Measurements from ENCODE around the gene COL23A1. TPM values are rescaled to one million over a fixed set of nuclear protein-coding genes. Genes with fewer than 3 reads are reported as not detected.
A peak's percentile ranks its signal among the peaks of the same experiment; 100 is the strongest.

Gene COL23A1
- total and polyA plus RNA-seq, 8 donors = 0.06 to 0.68 (median 0.33) TPM; not detected in 2

GRCh38 chr5:178208540-178209227, 381.5 kb downstream of the COL23A1 start:
- FAIRE-seq (no peak), DNase-seq (peak in 1 of 6 donors; percentile 30), ATAC-seq (no peak)
- intact Hi-C loops (cut with DNase I) = no loop called here
- H3K4me1 ChIP-seq = peaks cover 6 to 25% (median 14%) of the 10 kb centered on the region in 3 donors
- TF ChIP-seq CTCF (IDR thresholded peaks at IDR 0.05) = no peak
- H3K9me3 ChIP-seq = no peaks in the 10 kb centered on the region
- peaks cover 0 to 55% (median 53%) of the 10 kb centered on the region in 3 donors for H3K36me3 ChIP-seq
- no peaks in the 10 kb centered on the region for H3K27me3 ChIP-seq
- 81 to 82% methylated on average over 5 of the region's 5 CpGs for WGBS, 2 donors
- H3K4me3 ChIP-seq = no peak overlapping the region
- no peak overlapping the region for H3K27ac ChIP-seq

GRCh38 chr5:178207917-178208280, 382.3 kb downstream of the COL23A1 start:
- Histone ChIP-seq H3K9me3 (no peaks in the 10 kb centered on the region), H3K4me3 (no peak overlapping the region), H3K36me3 (peaks cover 0 to 53% (median 51%) of the 10 kb centered on the region in 3 donors), H3K4me1 (peaks cover 6 to 25% (median 14%) of the 10 kb centered on the region in 3 donors), H3K27ac (no peak overlapping the region), H3K27me3 (no peaks in the 10 kb centered on the region)
- intact Hi-C loops (cut with DNase I) = no loop called here
- 83 to 91% methylated on average over 1 of the region's 1 CpG for whole genome bisulfite sequencing, 2 donors
- no peak for TF ChIP-seq CTCF (IDR thresholded peaks at IDR 0.05)
- FAIRE-seq = no peak
- DNase-seq = no peak
- ATAC-seq = no peak

- no peak for FAIRE-seq
- intact Hi-C loops (cut with DNase I) = no loop called here
- peak; percentile 27 to 68 (median 48) for DNase-seq
- no peak for TF ChIP-seq CTCF (IDR thresholded peaks at IDR 0.05)
- Histone ChIP-seq H3K4me1 (peaks cover 6 to 25% (median 14%) of the 10 kb centered on the region in 3 donors), H3K36me3 (peaks cover 0 to 47% (median 47%) of the 10 kb centered on the region in 3 donors), H3K4me3 (no peak overlapping the region), H3K27me3 (no peaks in the 10 kb centered on the region), H3K9me3 (no peaks in the 10 kb centered on the region), H3K27ac (no peak overlapping the region)
- ATAC-seq = peak; percentile 6 to 26 (median 20)
- WGBS, 2 donors = 65 to 69% methylated on average over 5 of the region's 5 CpGs
Observed at GRCh38 chr5:178207183-178207916, 382.8 kb downstream of the COL23A1 start.

- ATAC-seq (no peak), FAIRE-seq (no peak), DNase-seq (peak in 2 of 6 donors; percentile 36 to 39)
- Histone ChIP-seq H3K27ac (no peak overlapping the region), H3K4me3 (peak overlapping the region in 3 of 4 donors; percentile 94 to 98 (median 97)), H3K36me3 (peaks cover 0 to 39% (median 38%) of the 10 kb centered on the region in 3 donors), H3K4me1 (peaks cover 6 to 25% (median 14%) of the 10 kb centered on the region in 3 donors), H3K9me3 (no peaks in the 10 kb centered on the region), H3K27me3 (no peaks in the 10 kb centered on the region)
- 64 to 70% methylated on average over 12 of the region's 12 CpGs for WGBS, 2 donors
- TF ChIP-seq CTCF (IDR thresholded peaks at IDR 0.05) = no peak
- intact Hi-C loops (cut with DNase I) = no loop called here
Observed at GRCh38 chr5:178206166-178207101, 383.8 kb downstream of the COL23A1 start.
